Panc1 (cell line): ENCODE results near the gene GTF2IRD2.
"Not testable (repeated sequence)": the region's sequence is repeated elsewhere in the genome, so short reads cannot be mapped to it uniquely, and the experiment has no call there.

Source experiments
- CTCF ChIP-seq: fragments of 450-650 bp; IDR thresholded peaks from 2 replicates; pipeline ENCODE4 v1.5.1; 2017; ENCODE audit warnings: mild to moderate bottlenecking
- POLR2AphosphoS5 ChIP-seq: IDR thresholded peaks from 2 replicates; pipeline ENCODE4 v1.6.1; 2012; ENCODE audit warnings: mild to moderate bottlenecking, low read depth, low read length, moderate library complexity
- REST ChIP-seq, 2 experiments: IDR thresholded peaks; 2 replicates each; pipeline ENCODE4 v1.6.1; 2011 to 2012; ENCODE audit warnings: low read depth in 2 of 2, control low read depth in 1 of 2, low read length in 1 of 2, mild to moderate bottlenecking in 1 of 2, moderate library complexity in 1 of 2; ENCODE audit not compliant: insufficient read depth in 1 of 2
- SIN3A ChIP-seq: IDR thresholded peaks from 2 replicates; pipeline ENCODE4 v1.6.1; 2012; ENCODE audit warnings: low read depth, mild to moderate bottlenecking, low read length, moderate library complexity, borderline replicate concordance; ENCODE audit not compliant: insufficient read depth

- TF ChIP-seq CTCF; SIN3A; POLR2AphosphoS5; REST (IDR thresholded peaks at IDR 0.05; ENCODE audit: insufficient read depth in 1 of 2, low read depth in 2 of 2, low read length in 1 of 2): not testable (repeated sequence)
These were observed 14.4 kb upstream of the GTF2IRD2 start for GRCh38 chr7:74865777-74866176.
